CD4-positive, alpha-beta T cell (primary cell): ENCODE results near the gene UNC45A. TPM values are rescaled to one million over a fixed set of nuclear protein-coding genes. Genes with fewer than 3 reads are reported as not detected.
A peak's percentile ranks its signal among the peaks of the same experiment; 100 is the strongest.

Experiments used
- ATAC-seq: fragments of 200-7000 bp; cut with Tn5 transposase; one replicate; pipeline ENCODE4 v1.10.0; 2022; ENCODE audit warnings: mild to moderate bottlenecking; ENCODE audit not compliant: poor library complexity
- CTCF ChIA-PET: fragments of 350-600 bp; sonication (Branson Sonifier 250); formaldehyde crosslinking; loops from one replicate; lab custom pipeline; 2021; ENCODE audit warnings: antibody characterized with exemption, inconsistent platforms; lab: Charles Lee
- POLR2A ChIA-PET: fragments of 350-600 bp; sonication (Branson Sonifier 250); formaldehyde crosslinking; loops from one replicate; lab custom pipeline; 2021; ENCODE audit warnings: antibody characterized with exemption, inconsistent platforms; lab: Charles Lee
- DNase-seq, 14 experiments: peaks; one replicate each; pipeline ENCODE4 v3.0.0-alpha.2; 2013 to 2020; ENCODE audit warnings: mixed read lengths in 2 of 14
- H3K27ac ChIP-seq, 2 donors: one replicate each; pipeline versions ENCODE4 v1.5.1 to v1.7.0; 2013; ENCODE audit warnings: low read length in 2 of 2, low read depth in 1 of 2, mild to moderate bottlenecking in 1 of 2
- H3K27me3 ChIP-seq, 2 experiments: 1 replicate in 1 of 2; 2 replicates in 1 of 2; pipeline versions ENCODE4 v1.6.1 to v1.7.0; 2013; ENCODE audit warnings: low read length in 2 of 2, control low read depth in 1 of 2, mild to moderate bottlenecking in 1 of 2, moderate library complexity in 1 of 2; ENCODE audit not compliant: insufficient read depth in 2 of 2, control insufficient read depth in 1 of 2
- H3K36me3 ChIP-seq: one replicate; pipeline ENCODE4 v1.6.1; 2013; ENCODE audit warnings: low read length, control low read depth; ENCODE audit not compliant: insufficient read depth
- H3K4me1 ChIP-seq: one replicate; pipeline ENCODE4 v1.6.1; 2013; ENCODE audit warnings: low read length, control low read depth; ENCODE audit not compliant: insufficient read depth
- H3K4me3 ChIP-seq: one replicate; pipeline ENCODE4 v1.5.1; 2013; ENCODE audit warnings: mild to moderate bottlenecking, low read length, moderate library complexity
- H3K9me3 ChIP-seq, 2 experiments: 1 replicate in 1 of 2; 2 replicates in 1 of 2; pipeline versions ENCODE4 v1.6.1 to v1.7.0; 2013; ENCODE audit warnings: low read length in 2 of 2, mild to moderate bottlenecking in 2 of 2, control low read depth in 1 of 2, moderate library complexity in 1 of 2; ENCODE audit not compliant: control insufficient read depth in 1 of 2, insufficient read depth in 1 of 2
- H3K27ac Mint-ChIP-seq: one replicate; pipeline ENCODE4 v1.8.0; 2020; ENCODE audit warnings: mixed read lengths
- H3K27me3 Mint-ChIP-seq: one replicate; pipeline ENCODE4 v1.8.0; 2021; ENCODE audit warnings: mixed read lengths
- H3K36me3 Mint-ChIP-seq: one replicate; pipeline ENCODE4 v1.8.0; 2021; ENCODE audit warnings: low read depth, mixed read lengths
- H3K4me1 Mint-ChIP-seq: one replicate; pipeline ENCODE4 v1.8.0; 2021; ENCODE audit warnings: low read depth, mixed read lengths
- H3K4me3 Mint-ChIP-seq: one replicate; pipeline ENCODE4 v1.8.0; 2020; ENCODE audit warnings: mild to moderate bottlenecking, mixed read lengths
- H3K9me3 Mint-ChIP-seq: one replicate; pipeline ENCODE4 v1.8.0; 2020; ENCODE audit warnings: mixed read lengths
- intact Hi-C, 2 experiments: fragments of 100-400 bp; cut with DNase I in 1 of 2; cut with micrococcal nuclease in 1 of 2; formaldehyde crosslinking; loops; one replicate each; pipeline versions ENCODE4 v1.15.1 to v1.9.0; 2023 to 2025; cut with DNase I, micrococcal nuclease
- total RNA-seq, 174 experiments: library from RNA in 2 of 174; stranded (reverse) in 2 of 174; gene quantifications; one replicate each; pipeline ENCODE4 v1.2.3 and lab custom pipeline; 2021 to 2026
- TF ChIP-seq, protein P1 (sequence below): fragments of 200-600 bp; IDR thresholded peaks from one replicate; pipeline ENCODE4 v1.8.0; 2022; ENCODE audit warnings: antibody characterized with exemption, mild to moderate bottlenecking

Gene UNC45A
- total RNA-seq, 2 experiments from 2014 or later, result 17.6 to 18.9 TPM

DNA sequence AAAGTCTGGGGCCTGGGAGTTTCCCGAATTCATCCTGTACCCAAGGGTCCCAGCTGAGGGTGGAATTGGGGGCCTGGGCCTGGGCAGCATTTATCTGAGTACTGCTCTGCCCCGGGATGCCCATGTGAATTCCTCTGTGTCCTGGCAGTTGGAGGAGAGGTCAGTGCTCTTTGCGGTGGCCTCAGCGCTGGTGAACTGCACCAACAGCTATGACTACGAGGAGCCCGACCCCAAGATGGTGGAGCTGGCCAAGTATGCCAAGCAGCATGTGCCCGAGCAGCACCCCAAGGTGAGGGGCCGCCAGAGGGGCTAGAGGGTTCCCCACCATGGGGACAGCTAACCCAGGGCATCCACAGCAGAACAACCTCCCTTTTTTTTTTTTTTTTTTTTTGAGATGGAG, 13.4 kb downstream of the UNC45A start:
- H3K4me1 ChIP-seq, result no peaks in the 10 kb centered on the region
- ChIA-PET CTCF (interaction anchor here (1.3 kb wide), 1 partner anchor 17 kb away, joined by 4 read pairs; the partner anchor contains the start of gene HDDC3), POLR2A (interaction anchor here (3.6 kb wide), 1 partner anchor 14 kb away, joined by 15 read pairs; the partner anchor contains the start of gene UNC45A)
- DNase-seq, result no peak
- H3K36me3 ChIP-seq, result peaks cover 76% of the 10 kb centered on the region
- H3K27ac ChIP-seq, result no peak overlapping the region
- no peak overlapping the region for H3K27ac Mint-ChIP-seq
- peaks cover 79% of the 10 kb centered on the region for H3K36me3 Mint-ChIP-seq
- no peaks in the 10 kb centered on the region for H3K27me3 Mint-ChIP-seq
- H3K27me3 ChIP-seq, result no peaks in the 10 kb centered on the region
- no peaks in the 10 kb centered on the region for H3K4me1 Mint-ChIP-seq
- H3K4me3 Mint-ChIP-seq, result no peak overlapping the region
- TF ChIP-seq, protein P1, sequence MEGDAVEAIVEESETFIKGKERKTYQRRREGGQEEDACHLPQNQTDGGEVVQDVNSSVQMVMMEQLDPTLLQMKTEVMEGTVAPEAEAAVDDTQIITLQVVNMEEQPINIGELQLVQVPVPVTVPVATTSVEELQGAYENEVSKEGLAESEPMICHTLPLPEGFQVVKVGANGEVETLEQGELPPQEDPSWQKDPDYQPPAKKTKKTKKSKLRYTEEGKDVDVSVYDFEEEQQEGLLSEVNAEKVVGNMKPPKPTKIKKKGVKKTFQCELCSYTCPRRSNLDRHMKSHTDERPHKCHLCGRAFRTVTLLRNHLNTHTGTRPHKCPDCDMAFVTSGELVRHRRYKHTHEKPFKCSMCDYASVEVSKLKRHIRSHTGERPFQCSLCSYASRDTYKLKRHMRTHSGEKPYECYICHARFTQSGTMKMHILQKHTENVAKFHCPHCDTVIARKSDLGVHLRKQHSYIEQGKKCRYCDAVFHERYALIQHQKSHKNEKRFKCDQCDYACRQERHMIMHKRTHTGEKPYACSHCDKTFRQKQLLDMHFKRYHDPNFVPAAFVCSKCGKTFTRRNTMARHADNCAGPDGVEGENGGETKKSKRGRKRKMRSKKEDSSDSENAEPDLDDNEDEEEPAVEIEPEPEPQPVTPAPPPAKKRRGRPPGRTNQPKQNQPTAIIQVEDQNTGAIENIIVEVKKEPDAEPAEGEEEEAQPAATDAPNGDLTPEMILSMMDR, result no peak
- no peak overlapping the region for H3K4me3 ChIP-seq
- H3K9me3 Mint-ChIP-seq, result no peaks in the 10 kb centered on the region
- intact Hi-C loops, result no loop called here
- H3K9me3 ChIP-seq, result no peaks in the 10 kb centered on the region
- ATAC-seq, result no peak

DNA sequence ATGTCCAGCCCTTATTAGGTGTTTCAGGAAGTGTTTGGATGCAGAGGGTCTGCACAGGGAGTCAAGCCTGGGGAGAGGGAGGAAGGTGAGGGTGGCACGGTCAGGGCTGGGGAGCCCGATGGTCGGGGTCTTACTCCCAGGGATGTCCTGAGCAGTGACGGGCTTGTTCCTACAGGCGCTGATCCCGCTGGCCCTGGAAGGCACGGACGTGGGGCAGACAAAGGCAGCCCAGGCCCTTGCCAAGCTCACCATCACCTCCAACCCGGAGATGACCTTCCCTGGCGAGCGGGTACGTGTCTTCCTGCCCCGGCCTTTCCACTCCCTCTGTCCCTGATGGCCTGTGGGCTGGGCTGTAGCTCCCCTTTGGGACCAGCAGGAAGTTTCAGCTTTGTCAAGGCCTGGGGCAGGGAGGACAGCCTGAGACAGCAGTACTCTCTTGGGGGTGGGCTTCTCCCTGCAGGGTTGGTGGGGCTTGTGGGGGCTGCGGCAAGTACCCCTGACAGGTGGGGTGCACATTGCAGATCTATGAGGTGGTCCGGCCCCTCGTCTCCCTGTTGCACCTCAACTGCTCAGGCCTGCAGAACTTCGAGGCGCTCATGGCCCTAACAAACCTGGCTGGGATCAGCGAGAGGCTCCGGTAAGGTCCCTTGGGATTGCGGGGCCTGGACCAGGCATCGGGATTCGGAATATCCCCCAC, 15.0 kb downstream of the UNC45A start:
- Histone ChIP-seq H3K4me3 (no peak overlapping the region), H3K4me1 (peaks cover 9% of the 10 kb centered on the region), H3K36me3 (peaks cover 68% of the 10 kb centered on the region), H3K9me3 (no peaks in the 10 kb centered on the region), H3K27me3 (no peaks in the 10 kb centered on the region), H3K27ac (no peak overlapping the region)
- CTCF ChIA-PET, result no interaction called here
- intact Hi-C loops, result no loop called here
- POLR2A ChIA-PET, result no interaction called here
- DNase-seq (peak in 1 of 14 experiments; percentile 14), ATAC-seq (no peak)
- Mint-ChIP-seq H3K27me3 (no peaks in the 10 kb centered on the region), H3K27ac (no peak overlapping the region), H3K4me3 (no peak overlapping the region), H3K4me1 (no peaks in the 10 kb centered on the region), H3K9me3 (no peaks in the 10 kb centered on the region), H3K36me3 (peaks cover 72% of the 10 kb centered on the region)
- TF ChIP-seq, protein P1, result no peak

DNA sequence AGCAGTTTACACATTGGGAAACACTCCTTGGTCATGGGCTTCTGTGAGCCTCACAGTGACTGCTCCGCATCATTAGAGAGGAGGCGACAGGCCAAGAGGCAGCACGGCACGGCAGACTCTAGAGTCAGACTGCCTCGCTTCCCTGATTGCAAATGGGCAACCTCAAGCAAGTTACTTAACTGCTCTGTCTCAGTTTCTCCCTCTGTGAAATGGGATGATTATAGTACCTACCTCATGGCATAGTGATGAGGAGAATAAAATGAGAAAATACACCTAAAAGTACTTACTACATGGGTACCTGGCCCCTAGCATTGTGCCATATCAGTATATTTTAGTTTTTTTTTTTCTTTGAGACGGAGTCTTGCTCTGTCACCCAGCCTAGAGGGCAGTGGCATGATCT, 15.6 kb downstream of the UNC45A start:
- peaks cover 68% of the 10 kb centered on the region for H3K36me3 Mint-ChIP-seq
- TF ChIP-seq, protein P1, result no peak
- DNase-seq (peak in 1 of 14 experiments; percentile 16), ATAC-seq (no peak)
- ChIA-PET POLR2A (no interaction called here), CTCF (no interaction called here)
- peaks cover 2% of the 10 kb centered on the region for H3K4me1 Mint-ChIP-seq
- intact Hi-C loops, result no loop called here
- Histone ChIP-seq H3K27ac (no peak overlapping the region), H3K27me3 (no peaks in the 10 kb centered on the region), H3K36me3 (peaks cover 63% of the 10 kb centered on the region), H3K4me3 (no peak overlapping the region), H3K4me1 (peaks cover 15% of the 10 kb centered on the region), H3K9me3 (no peaks in the 10 kb centered on the region)
- H3K27me3 Mint-ChIP-seq, result no peaks in the 10 kb centered on the region
- H3K4me3 Mint-ChIP-seq, result no peak overlapping the region
- no peaks in the 10 kb centered on the region for H3K9me3 Mint-ChIP-seq
- no peak overlapping the region for H3K27ac Mint-ChIP-seq
